ENCODE data around the gene FOXM1.

- no peak for TF ChIP-seq POLR2A (IDR thresholded peaks at IDR 0.05)
- TF ChIP-seq CTCF (IDR thresholded peaks at IDR 0.05) = no peak
Observed at GRCh38 chr12:2833810-2834209, 43.2 kb downstream of the FOXM1 start.
